ENCODE results near the gene ANKRD36C.
A peak's percentile ranks its signal among the peaks of the same experiment; 100 is the strongest.
"Not testable (repeated sequence)": the region's sequence is repeated elsewhere in the genome, so short reads cannot be mapped to it uniquely, and the experiment has no call there.

The ANKRD36C gene

DNA sequence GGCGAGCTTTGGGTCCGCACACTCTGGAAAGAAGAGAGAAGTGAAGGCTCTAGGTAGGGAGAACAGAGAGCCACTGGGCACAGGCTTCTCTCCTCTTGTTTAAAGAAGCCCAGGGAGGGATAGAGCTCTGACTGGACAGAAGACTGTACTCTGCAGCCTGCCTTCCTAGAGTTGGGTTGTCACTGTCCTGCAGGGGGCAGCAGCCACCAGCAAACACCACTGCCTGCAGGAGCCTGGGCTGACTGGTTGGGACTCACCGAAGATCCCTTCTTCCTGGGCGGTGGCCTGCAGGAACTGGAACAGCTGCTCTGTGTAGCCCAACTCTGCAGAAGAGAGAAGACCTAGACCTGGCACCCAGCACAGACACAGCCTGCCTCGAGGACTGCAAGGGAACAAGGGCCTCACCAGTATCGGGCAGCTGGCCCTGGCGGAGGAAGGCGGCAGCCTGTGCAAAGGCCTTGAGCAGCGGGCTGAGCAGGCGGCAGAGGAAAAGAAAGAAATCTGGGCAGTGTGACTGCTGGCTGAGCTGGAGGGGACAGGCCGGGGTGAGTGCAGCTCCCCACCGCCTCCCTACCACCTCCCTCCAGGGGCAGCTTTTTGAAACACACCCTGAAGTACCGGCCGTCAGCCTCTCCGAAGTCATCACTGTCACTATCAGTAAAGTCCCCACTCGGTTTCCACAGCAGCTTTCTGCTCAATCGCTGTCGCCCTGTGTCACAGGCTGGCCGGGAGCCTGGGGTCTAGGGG lies 31.2 kb upstream of the ANKRD36C start:
- H3K4me1 ChIP-seq (ENCODE audit: control insufficient read depth in 1 of 2, insufficient read depth in 1 of 2, low read depth in 1 of 2, low read length in 1 of 2) = not testable (repeated sequence)

DNA sequence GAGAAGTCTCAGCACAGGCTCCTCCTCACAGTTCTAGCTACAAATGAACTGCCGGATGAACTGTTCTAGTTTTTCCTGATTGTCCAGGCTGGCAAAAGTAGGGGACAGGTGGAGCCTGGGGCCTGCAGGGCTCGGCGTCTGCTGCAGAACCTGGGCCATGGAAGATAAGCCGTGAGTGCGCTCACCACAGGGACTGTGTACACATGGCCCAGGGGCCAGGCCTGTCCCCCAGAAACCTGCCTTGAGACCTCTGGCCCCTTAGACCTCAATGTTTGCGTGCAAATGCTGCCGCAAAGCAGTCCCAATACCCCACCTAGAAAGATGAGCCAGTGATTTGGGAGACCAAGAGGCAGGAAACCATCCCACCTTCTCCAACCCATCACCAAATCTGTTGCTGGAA lies 30.5 kb upstream of the ANKRD36C start:
- H3K4me1 ChIP-seq (ENCODE audit: control insufficient read depth in 1 of 2, insufficient read depth in 1 of 2, low read depth in 1 of 2, low read length in 1 of 2); H3K36me3 ChIP-seq; H3K9me3 ChIP-seq; H3K27me3 ChIP-seq; H3K27ac ChIP-seq; H3K4me3 ChIP-seq (ENCODE audit: low read depth in 1 of 2, low read length in 1 of 2): not testable (repeated sequence)

More for the DNA sequence above, 31.2 kb upstream of the ANKRD36C start:
- not testable (repeated sequence) for H3K27ac ChIP-seq; H3K27me3 ChIP-seq; H3K36me3 ChIP-seq; H3K9me3 ChIP-seq; H3K4me3 ChIP-seq (ENCODE audit: low read depth in 1 of 2, low read length in 1 of 2)
- TF ChIP-seq CTCF (IDR thresholded peaks at IDR 0.05) = peak; percentile 60

GRCh38 chr2:96021142-96021541 lies 29.5 kb upstream of the ANKRD36C start:
- not testable (repeated sequence) for H3K36me3 ChIP-seq; H3K4me1 ChIP-seq (ENCODE audit: control insufficient read depth in 1 of 2, insufficient read depth in 1 of 2, low read depth in 1 of 2, low read length in 1 of 2); H3K4me3 ChIP-seq (ENCODE audit: low read depth in 1 of 2, low read length in 1 of 2); H3K27me3 ChIP-seq; H3K9me3 ChIP-seq; H3K27ac ChIP-seq

GRCh38 chr2:96019909-96020590 lies 28.4 kb upstream of the ANKRD36C start:
- H3K4me3 ChIP-seq (ENCODE audit: low read depth in 1 of 2, low read length in 1 of 2); H3K36me3 ChIP-seq; H3K9me3 ChIP-seq; H3K27me3 ChIP-seq; H3K4me1 ChIP-seq (ENCODE audit: control insufficient read depth in 1 of 2, insufficient read depth in 1 of 2, low read depth in 1 of 2, low read length in 1 of 2); H3K27ac ChIP-seq: not testable (repeated sequence)

- not testable (repeated sequence) for H3K4me3 ChIP-seq (ENCODE audit: low read depth in 1 of 2, low read length in 1 of 2); H3K4me1 ChIP-seq (ENCODE audit: control insufficient read depth in 1 of 2, insufficient read depth in 1 of 2, low read depth in 1 of 2, low read length in 1 of 2); H3K9me3 ChIP-seq; H3K27me3 ChIP-seq; H3K36me3 ChIP-seq; H3K27ac ChIP-seq
Observed at GRCh38 chr2:96016321-96016720, 24.7 kb upstream of the ANKRD36C start.

- H3K36me3 ChIP-seq; H3K4me1 ChIP-seq (ENCODE audit: control insufficient read depth in 1 of 2, insufficient read depth in 1 of 2, low read depth in 1 of 2, low read length in 1 of 2); H3K9me3 ChIP-seq; H3K4me3 ChIP-seq (ENCODE audit: low read depth in 1 of 2, low read length in 1 of 2); H3K27ac ChIP-seq: not testable (repeated sequence)
- peaks cover 18% of the 10 kb centered on the region for H3K27me3 ChIP-seq
Observed at GRCh38 chr2:96012792-96013264, 21.2 kb upstream of the ANKRD36C start.

- H3K4me1 ChIP-seq (ENCODE audit: control insufficient read depth in 1 of 2, insufficient read depth in 1 of 2, low read depth in 1 of 2, low read length in 1 of 2); H3K36me3 ChIP-seq; H3K27ac ChIP-seq; H3K4me3 ChIP-seq (ENCODE audit: low read depth in 1 of 2, low read length in 1 of 2); H3K9me3 ChIP-seq: not testable (repeated sequence)
- H3K27me3 ChIP-seq = peaks cover 21% of the 10 kb centered on the region
Observed at GRCh38 chr2:96012086-96012791, 20.6 kb upstream of the ANKRD36C start.

- H3K4me3 ChIP-seq (ENCODE audit: low read depth in 1 of 2, low read length in 1 of 2); H3K27ac ChIP-seq; H3K4me1 ChIP-seq (ENCODE audit: control insufficient read depth in 1 of 2, insufficient read depth in 1 of 2, low read depth in 1 of 2, low read length in 1 of 2); H3K9me3 ChIP-seq; H3K36me3 ChIP-seq: not testable (repeated sequence)
- H3K27me3 ChIP-seq = peaks cover 29% of the 10 kb centered on the region
Observed at GRCh38 chr2:96011129-96011455, 19.5 kb upstream of the ANKRD36C start.

- peaks cover 29% of the 10 kb centered on the region for H3K27me3 ChIP-seq
- not testable (repeated sequence) for H3K36me3 ChIP-seq; H3K9me3 ChIP-seq; H3K27ac ChIP-seq; H3K4me1 ChIP-seq (ENCODE audit: control insufficient read depth in 1 of 2, insufficient read depth in 1 of 2, low read depth in 1 of 2, low read length in 1 of 2)
- peak overlapping the region; percentile 45 to 61 for H3K4me3 ChIP-seq (ENCODE audit: low read depth in 1 of 2, low read length in 1 of 2)
Observed at GRCh38 chr2:96010320-96011128, 18.9 kb upstream of the ANKRD36C start.

DNA sequence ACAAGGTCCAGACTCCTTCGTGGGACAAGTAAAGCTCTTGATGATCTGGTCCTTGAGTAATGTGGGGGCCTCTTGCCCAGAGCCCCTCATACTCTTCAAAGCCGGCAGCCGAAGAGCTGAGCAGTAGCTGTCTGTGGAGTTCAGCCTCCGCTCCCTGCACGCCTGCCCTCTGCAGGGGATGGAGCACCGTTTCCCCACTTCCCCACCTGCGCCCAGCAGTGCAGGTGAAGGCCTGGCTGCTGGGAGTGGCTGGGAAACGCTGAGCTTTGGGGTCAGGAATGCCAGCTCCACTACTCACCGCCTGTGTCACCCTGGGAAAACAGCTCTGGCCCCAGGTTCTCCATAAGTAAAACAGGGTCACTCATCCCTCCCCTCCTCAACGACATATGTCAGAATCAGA lies 18.2 kb upstream of the ANKRD36C start:
- not testable (repeated sequence) for H3K27ac ChIP-seq; H3K9me3 ChIP-seq; H3K36me3 ChIP-seq; H3K4me1 ChIP-seq (ENCODE audit: control insufficient read depth in 1 of 2, insufficient read depth in 1 of 2, low read depth in 1 of 2, low read length in 1 of 2)
- peaks cover 29% of the 10 kb centered on the region for H3K27me3 ChIP-seq
- H3K4me3 ChIP-seq (ENCODE audit: low read depth in 1 of 2, low read length in 1 of 2) = peak overlapping the region; percentile 45 to 61

- H3K4me1 ChIP-seq (ENCODE audit: control insufficient read depth in 1 of 2, insufficient read depth in 1 of 2, low read depth in 1 of 2, low read length in 1 of 2); H3K4me3 ChIP-seq (ENCODE audit: low read depth in 1 of 2, low read length in 1 of 2); H3K27ac ChIP-seq; H3K36me3 ChIP-seq; H3K9me3 ChIP-seq: not testable (repeated sequence)
- peaks cover 29% of the 10 kb centered on the region for H3K27me3 ChIP-seq
Observed at GRCh38 chr2:96008051-96008450, 16.4 kb upstream of the ANKRD36C start.

DNA sequence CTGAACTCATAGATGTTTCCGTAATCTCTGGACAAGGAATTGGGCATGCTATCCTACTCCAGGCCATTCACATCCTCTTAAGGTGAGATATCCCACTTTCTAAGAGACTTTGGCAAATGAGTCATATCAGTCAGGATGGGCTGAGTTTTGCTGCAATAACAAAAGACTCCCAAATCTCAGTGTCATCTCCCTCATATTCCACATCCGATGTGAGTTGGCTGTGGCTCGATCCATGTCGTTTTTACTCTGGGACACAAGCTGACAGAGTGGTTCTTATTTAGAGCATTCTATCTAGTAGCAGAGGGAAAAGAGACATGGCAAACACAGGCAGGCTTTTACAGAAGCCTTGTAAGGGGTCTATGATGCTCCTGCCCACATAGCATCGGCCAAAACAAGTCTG lies 14.6 kb upstream of the ANKRD36C start:
- H3K4me1 ChIP-seq (ENCODE audit: control insufficient read depth in 1 of 2, insufficient read depth in 1 of 2, low read depth in 1 of 2, low read length in 1 of 2) = not testable (repeated sequence)

More for the DNA sequence above, 14.6 kb upstream of the ANKRD36C start:
- H3K9me3 ChIP-seq; H3K4me3 ChIP-seq (ENCODE audit: low read depth in 1 of 2, low read length in 1 of 2); H3K36me3 ChIP-seq; H3K27ac ChIP-seq: not testable (repeated sequence)
- peaks cover 29% of the 10 kb centered on the region for H3K27me3 ChIP-seq
